ENCODE measurements around the gene ACSL4.
"Not testable (repeated sequence)": the region's sequence is repeated elsewhere in the genome, so short reads cannot be mapped to it uniquely, and the experiment has no call there.

ACSL4 gene

GRCh38 chrX:109742722-109743121, 9.7 kb upstream of the ACSL4 start:
- no peak for DNase-seq (ENCODE audit: low spot score)
- no peaks in the 10 kb centered on the region for H3K27me3 ChIP-seq (ENCODE audit: insufficient read depth, poor library complexity, severe bottlenecking)

GRCh38 chrX:109740896-109741295, 7.8 kb upstream of the ACSL4 start:
- ATAC-seq (ENCODE audit: low read depth) = not testable (repeated sequence)

More at GRCh38 chrX:109742722-109743121, 9.7 kb upstream of the ACSL4 start:
- H3K9me3 ChIP-seq (ENCODE audit: severe bottlenecking) = no peaks in the 10 kb centered on the region
- H3K36me3 ChIP-seq (ENCODE audit: low read depth) = no peaks in the 10 kb centered on the region
- peaks cover 10% of the 10 kb centered on the region for H3K4me1 ChIP-seq (ENCODE audit: insufficient read depth, poor library complexity, severe bottlenecking)
- no peak for TF ChIP-seq CTCF (IDR thresholded peaks at IDR 0.05; ENCODE audit: poor library complexity, severe bottlenecking)
- no peak overlapping the region for H3K4me3 ChIP-seq (ENCODE audit: severe bottlenecking)
- H3K27ac ChIP-seq (ENCODE audit: poor library complexity, severe bottlenecking) = no peak overlapping the region
- no peak for ATAC-seq (ENCODE audit: low read depth)

GRCh38 chrX:109740433-109740809, 7.4 kb upstream of the ACSL4 start:
- no peaks in the 10 kb centered on the region for H3K27me3 ChIP-seq (ENCODE audit: insufficient read depth, poor library complexity, severe bottlenecking)
- no peaks in the 10 kb centered on the region for H3K9me3 ChIP-seq (ENCODE audit: severe bottlenecking)
- H3K4me3 ChIP-seq (ENCODE audit: severe bottlenecking) = no peak overlapping the region
- no peak for TF ChIP-seq CTCF (IDR thresholded peaks at IDR 0.05; ENCODE audit: poor library complexity, severe bottlenecking)
- DNase-seq (ENCODE audit: low spot score) (no peak), ATAC-seq (ENCODE audit: low read depth) (no peak)
- no peaks in the 10 kb centered on the region for H3K36me3 ChIP-seq (ENCODE audit: low read depth)
- no peak overlapping the region for H3K27ac ChIP-seq (ENCODE audit: poor library complexity, severe bottlenecking)
- H3K4me1 ChIP-seq (ENCODE audit: insufficient read depth, poor library complexity, severe bottlenecking) = peaks cover 10% of the 10 kb centered on the region

More at GRCh38 chrX:109740896-109741295, 7.8 kb upstream of the ACSL4 start:
- not testable (repeated sequence) for H3K27me3 ChIP-seq (ENCODE audit: insufficient read depth, poor library complexity, severe bottlenecking); DNase-seq (ENCODE audit: low spot score); H3K4me3 ChIP-seq (ENCODE audit: severe bottlenecking); H3K9me3 ChIP-seq (ENCODE audit: severe bottlenecking); H3K36me3 ChIP-seq (ENCODE audit: low read depth); H3K27ac ChIP-seq (ENCODE audit: poor library complexity, severe bottlenecking)
- H3K4me1 ChIP-seq (ENCODE audit: insufficient read depth, poor library complexity, severe bottlenecking) = peaks cover 10% of the 10 kb centered on the region

GRCh38 chrX:109739625-109740432, 6.8 kb upstream of the ACSL4 start:
- ATAC-seq (ENCODE audit: low read depth) = peak; percentile 94
- TF ChIP-seq CTCF (IDR thresholded peaks at IDR 0.05; ENCODE audit: poor library complexity, severe bottlenecking) = no peak
- peaks cover 10% of the 10 kb centered on the region for H3K4me1 ChIP-seq (ENCODE audit: insufficient read depth, poor library complexity, severe bottlenecking)
- H3K4me3 ChIP-seq (ENCODE audit: severe bottlenecking) = no peak overlapping the region
- H3K36me3 ChIP-seq (ENCODE audit: low read depth) = no peaks in the 10 kb centered on the region
- no peak overlapping the region for H3K27ac ChIP-seq (ENCODE audit: poor library complexity, severe bottlenecking)
- no peaks in the 10 kb centered on the region for H3K27me3 ChIP-seq (ENCODE audit: insufficient read depth, poor library complexity, severe bottlenecking)
- no peak for DNase-seq (ENCODE audit: low spot score)
- H3K9me3 ChIP-seq (ENCODE audit: severe bottlenecking) = no peaks in the 10 kb centered on the region

GRCh38 chrX:109735202-109735744, 2.2 kb upstream of the ACSL4 start:
- Histone ChIP-seq H3K36me3 (ENCODE audit: low read depth) (peaks cover 18% of the 10 kb centered on the region), H3K27ac (ENCODE audit: poor library complexity, severe bottlenecking) (no peak overlapping the region), H3K4me3 (ENCODE audit: severe bottlenecking) (no peak overlapping the region), H3K9me3 (ENCODE audit: severe bottlenecking) (no peaks in the 10 kb centered on the region), H3K27me3 (ENCODE audit: insufficient read depth, poor library complexity, severe bottlenecking) (no peaks in the 10 kb centered on the region), H3K4me1 (ENCODE audit: insufficient read depth, poor library complexity, severe bottlenecking) (peaks cover 13% of the 10 kb centered on the region)
- TF ChIP-seq CTCF (IDR thresholded peaks at IDR 0.05; ENCODE audit: poor library complexity, severe bottlenecking) = no peak
- no peak for DNase-seq (ENCODE audit: low spot score)
- ATAC-seq (ENCODE audit: low read depth) = no peak

All from RWPE2 (cell line).